ENCODE results near the gene CARD14. TPM values are rescaled to one million over a fixed set of nuclear protein-coding genes. Genes with fewer than 3 reads are reported as not detected.
A peak's percentile ranks its signal among the peaks of the same experiment; 100 is the strongest.

CARD14 gene
- total RNA-seq, 1 donor from 2014 or later, result 1.6 TPM

DNA sequence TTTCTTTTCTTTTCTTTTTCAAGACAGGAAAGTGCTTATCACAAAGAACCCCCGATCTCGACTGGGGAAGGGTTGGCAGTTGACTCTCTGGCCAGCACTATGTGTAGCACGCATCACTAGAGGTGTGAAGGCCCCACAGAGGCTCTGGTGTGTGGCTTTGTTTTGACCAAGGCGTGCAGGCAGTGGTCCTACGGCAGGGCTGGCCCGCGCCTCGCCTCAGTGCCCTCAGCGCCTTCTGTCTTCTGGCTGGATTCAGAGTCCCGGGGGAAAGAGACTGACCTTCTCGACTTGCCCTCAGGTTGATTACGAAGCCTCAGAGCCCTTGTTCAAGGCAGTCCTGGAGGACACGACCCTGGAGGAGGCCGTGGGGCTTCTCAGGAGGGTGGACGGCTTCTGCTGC lies 31.6 kb downstream of the CARD14 start:
- DNase-seq (ENCODE audit: low read depth), result no peak
- peaks cover 3% of the 10 kb centered on the region for H3K27me3 ChIP-seq (ENCODE audit: control insufficient read depth, insufficient read depth, low read length)
- no peaks in the 10 kb centered on the region for H3K36me3 ChIP-seq (ENCODE audit: control insufficient read depth, insufficient read depth, low read length)
- H3K4me3 ChIP-seq (ENCODE audit: low read depth, low read length), result no peak overlapping the region
- FAIRE-seq, result no peak
- no peak for TF ChIP-seq CTCF (IDR thresholded peaks at IDR 0.05; ENCODE audit: insufficient read depth, low read length, severe bottlenecking)

- Histone ChIP-seq H3K36me3 (ENCODE audit: control insufficient read depth, insufficient read depth, low read length) (no peaks in the 10 kb centered on the region), H3K27me3 (ENCODE audit: control insufficient read depth, insufficient read depth, low read length) (peaks cover 3% of the 10 kb centered on the region), H3K4me3 (ENCODE audit: low read depth, low read length) (no peak overlapping the region)
- FAIRE-seq (peak; percentile 23), DNase-seq (ENCODE audit: low read depth) (no peak)
- TF ChIP-seq CTCF (IDR thresholded peaks at IDR 0.05; ENCODE audit: insufficient read depth, low read length, severe bottlenecking), result no peak
These were observed 32.4 kb downstream of the CARD14 start for GRCh38 chr17:80202197-80202596.

DNA sequence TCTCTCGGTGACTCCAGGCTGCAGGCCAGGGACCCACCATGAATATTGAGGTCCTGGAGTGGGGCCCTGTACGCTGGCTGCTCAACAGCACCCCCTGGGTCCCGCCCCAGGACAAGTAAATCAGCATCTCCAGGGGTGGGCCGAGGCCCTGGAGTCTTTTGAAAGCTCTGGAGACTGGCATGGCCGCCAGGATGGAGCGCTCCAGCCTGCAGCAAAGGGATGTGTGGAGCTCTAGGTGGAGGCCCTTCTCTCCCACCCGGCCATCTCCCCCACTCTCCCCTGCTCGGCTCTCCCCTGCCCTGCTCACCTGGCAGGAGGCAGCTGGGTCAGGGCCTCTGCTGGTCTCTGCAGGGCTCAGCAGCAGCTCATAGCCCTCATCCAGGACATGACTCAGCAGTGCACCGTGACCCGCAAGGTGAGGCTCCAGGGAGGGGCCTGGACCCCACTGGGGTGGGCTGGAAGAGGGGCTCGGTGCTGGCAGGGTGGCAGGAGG lies 33.7 kb downstream of the CARD14 start:
- DNase-seq (ENCODE audit: low read depth) (no peak), FAIRE-seq (no peak)
- no peak for TF ChIP-seq CTCF (IDR thresholded peaks at IDR 0.05; ENCODE audit: insufficient read depth, low read length, severe bottlenecking)
- Histone ChIP-seq H3K27me3 (ENCODE audit: control insufficient read depth, insufficient read depth, low read length) (peaks cover 3% of the 10 kb centered on the region), H3K4me3 (ENCODE audit: low read depth, low read length) (no peak overlapping the region), H3K36me3 (ENCODE audit: control insufficient read depth, insufficient read depth, low read length) (no peaks in the 10 kb centered on the region)

- no peaks in the 10 kb centered on the region for H3K36me3 ChIP-seq (ENCODE audit: control insufficient read depth, insufficient read depth, low read length)
- no peak for FAIRE-seq
- no peak for TF ChIP-seq CTCF (IDR thresholded peaks at IDR 0.05; ENCODE audit: insufficient read depth, low read length, severe bottlenecking)
These were observed 35.0 kb downstream of the CARD14 start for GRCh38 chr17:80204626-80205468.

DNA sequence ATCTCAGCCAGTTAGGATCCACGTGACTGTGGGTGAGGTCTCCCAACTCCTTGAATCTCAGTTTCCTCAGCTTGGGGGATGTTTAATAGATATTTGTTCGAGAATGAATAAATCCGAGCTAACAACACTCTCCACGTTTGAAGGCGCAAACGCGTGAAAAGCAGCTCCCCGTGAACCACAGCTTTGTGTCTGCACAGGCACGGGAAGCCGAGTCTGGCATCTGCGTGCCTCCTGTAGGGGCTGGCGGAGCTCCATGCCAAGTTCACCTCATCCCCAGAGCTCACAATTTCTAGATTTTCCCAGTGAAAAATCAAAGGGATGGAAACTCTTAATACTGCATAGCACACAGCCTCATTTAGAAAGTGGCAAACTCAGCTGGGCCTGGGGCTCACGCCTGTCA lies 36.0 kb downstream of the CARD14 start:
- DNase-seq (ENCODE audit: low read depth) (no peak), FAIRE-seq (no peak)
- Histone ChIP-seq H3K27me3 (ENCODE audit: control insufficient read depth, insufficient read depth, low read length) (peaks cover 3% of the 10 kb centered on the region), H3K36me3 (ENCODE audit: control insufficient read depth, insufficient read depth, low read length) (peaks cover 2% of the 10 kb centered on the region), H3K4me3 (ENCODE audit: low read depth, low read length) (no peak overlapping the region)
- no peak for TF ChIP-seq CTCF (IDR thresholded peaks at IDR 0.05; ENCODE audit: insufficient read depth, low read length, severe bottlenecking)

More at GRCh38 chr17:80204626-80205468, 35.0 kb downstream of the CARD14 start:
- no peak for DNase-seq (ENCODE audit: low read depth)
- Histone ChIP-seq H3K4me3 (ENCODE audit: low read depth, low read length) (no peak overlapping the region), H3K27me3 (ENCODE audit: control insufficient read depth, insufficient read depth, low read length) (peaks cover 3% of the 10 kb centered on the region)

Data from bronchial epithelial cell (primary cell).